Ramos (cell line): ENCODE measurements around the gene TPD52L1.

ENCODE experiments used
- in situ Hi-C: fragments of 300-500 bp; cut with MboI; formaldehyde crosslinking; loops from one replicate; pipeline ENCODE4 v1.14.3; 2022; ENCODE audit warnings: low sequenced_read_pairs; ENCODE audit not compliant: unreplicated experiment

TPD52L1 gene

DNA sequence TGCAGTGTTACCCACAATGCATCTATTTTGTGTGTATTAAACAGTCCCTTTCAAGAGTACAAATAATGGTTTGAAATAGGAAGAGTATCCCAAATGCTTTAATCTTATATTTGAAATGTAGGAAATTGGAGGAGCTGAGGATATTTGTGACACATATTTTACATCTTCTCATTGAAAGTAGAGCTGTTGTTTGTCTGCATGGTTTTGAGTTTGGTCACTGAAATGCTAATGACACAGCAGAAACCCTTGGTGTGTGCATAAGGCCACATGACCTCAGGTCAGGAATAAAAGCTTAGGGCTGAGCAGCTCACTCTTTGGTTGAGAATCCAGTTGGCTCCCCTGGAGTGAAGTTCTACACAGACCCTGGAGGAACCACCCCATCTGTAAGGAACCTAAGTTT is 49.8 kb downstream of the TPD52L1 start:
- in situ Hi-C loops, result no loop called here

DNA sequence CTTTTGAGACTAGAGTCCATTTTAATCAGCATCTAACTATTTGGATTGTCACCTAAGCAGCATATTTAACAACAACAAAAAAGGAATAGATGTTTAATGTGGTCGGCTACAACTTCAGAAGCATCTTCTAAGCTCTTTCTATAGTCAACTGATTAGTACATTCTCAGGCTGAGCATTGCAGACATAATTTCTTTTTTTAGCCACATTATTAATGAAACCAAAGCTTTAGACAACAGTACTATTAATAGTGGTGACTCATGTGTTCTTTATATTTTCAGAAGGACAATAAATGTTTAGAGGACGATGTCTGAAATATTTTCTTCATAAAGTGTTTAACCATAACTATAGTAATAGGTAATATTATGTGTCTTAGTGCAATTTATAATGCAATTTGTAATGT is 52.4 kb downstream of the TPD52L1 start:
- in situ Hi-C loops, result no loop called here

DNA sequence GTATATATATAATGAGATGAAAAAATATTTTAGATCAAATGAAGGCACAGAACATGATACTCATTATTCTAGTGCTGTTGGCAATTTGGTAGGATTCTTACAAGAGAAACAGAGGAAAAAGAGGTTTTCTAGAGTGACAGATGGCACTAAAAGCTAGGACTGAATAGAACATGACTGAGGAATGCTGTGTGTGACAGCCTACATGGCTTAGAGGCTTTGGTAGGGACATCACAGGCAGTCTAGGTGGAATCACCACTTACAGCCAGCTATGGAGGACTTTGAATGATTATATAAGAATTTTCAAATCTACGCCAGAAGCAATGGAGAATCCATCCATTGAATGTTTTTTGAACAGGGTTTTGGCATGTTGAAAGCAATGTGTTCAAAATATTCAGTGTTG is 52.8 kb downstream of the TPD52L1 start:
- in situ Hi-C loops, result no loop called here

DNA sequence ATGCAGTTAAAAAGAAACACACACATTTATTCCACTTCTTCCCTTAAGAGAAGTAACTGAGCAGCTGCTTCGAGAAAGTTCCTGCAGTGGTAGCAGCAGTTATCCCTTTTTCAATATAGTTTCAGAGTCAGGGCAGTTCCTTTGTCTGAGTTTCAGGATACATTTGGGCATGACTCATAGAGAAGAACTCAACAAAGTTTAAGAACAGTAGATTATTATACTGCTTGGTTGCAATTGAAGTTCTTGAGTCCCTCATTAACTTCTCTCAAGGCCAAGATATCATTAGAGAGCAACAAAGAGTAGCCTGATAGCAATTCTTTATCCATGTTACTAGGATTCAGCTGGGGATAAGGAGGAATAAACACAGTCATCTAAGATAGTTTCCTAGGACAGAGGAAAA is 54.4 kb downstream of the TPD52L1 start:
- in situ Hi-C loops, result no loop called here

DNA sequence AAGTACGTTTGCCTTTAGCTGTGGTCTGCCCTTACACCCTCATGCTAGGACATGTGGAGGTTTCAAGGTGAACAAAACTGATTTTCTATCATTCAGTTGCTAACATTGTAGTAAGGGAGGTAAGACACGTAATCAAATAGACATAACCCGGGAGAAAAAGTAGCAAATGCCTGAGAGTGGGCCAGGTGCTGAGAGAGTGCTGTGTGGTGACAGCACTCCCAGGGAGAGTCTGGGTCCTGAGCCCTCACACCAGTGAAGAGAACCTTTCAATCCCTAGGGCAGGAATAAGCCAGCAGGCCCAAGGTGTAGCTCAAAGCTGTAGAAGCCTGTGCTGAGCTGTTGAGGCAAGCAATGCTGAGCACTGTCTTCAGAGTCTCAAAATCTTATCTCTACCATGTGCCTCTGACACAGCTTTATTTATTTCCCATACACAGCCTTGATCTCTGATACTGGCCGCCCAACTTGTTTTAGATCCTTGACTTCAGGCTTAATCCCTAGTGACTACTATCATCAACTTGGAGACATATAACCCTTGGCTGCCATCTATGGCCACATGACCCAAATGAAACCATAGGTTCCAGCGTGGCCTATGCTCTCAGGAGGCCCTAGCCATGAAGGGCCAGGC is 55.2 kb downstream of the TPD52L1 start:
- in situ Hi-C loops, result no loop called here

DNA sequence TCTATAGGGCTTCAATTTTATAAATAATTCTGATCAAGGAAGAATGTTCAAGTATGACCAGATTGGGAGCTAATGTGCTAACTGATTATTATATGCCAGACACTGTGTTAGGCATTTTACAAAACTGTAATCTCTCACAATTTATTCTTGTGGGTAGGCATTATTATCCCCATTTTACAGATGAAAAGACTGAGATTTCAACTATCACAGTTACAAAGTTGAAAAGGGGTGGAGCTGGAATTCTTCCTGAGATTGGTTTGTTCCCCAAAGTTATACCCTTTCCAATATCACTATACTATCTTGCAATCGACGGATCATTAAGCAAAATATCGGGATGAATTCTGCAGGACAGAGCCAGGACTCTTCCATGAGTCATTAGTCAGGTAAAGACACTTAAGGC is 57.1 kb downstream of the TPD52L1 start:
- in situ Hi-C loops, result no loop called here

DNA sequence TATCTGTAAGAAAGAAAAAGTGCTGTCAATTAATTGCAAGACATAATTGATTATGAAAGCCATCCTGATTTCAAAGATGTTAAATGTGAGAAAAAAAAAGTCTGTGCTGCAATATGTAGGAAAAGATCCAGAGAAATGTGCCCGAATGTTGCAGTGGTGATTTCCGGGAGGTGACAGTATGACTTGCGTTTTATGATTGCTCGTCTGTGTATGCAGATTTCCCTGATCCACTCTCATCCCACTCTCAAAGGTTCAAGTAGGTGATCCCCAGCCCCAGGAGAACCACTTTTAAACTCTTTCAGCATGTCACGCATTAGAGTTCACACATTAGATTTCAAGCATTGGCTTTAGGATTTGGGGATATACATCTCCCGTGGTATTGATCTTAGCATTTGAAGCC is 57.8 kb downstream of the TPD52L1 start:
- in situ Hi-C loops, result no loop called here

DNA sequence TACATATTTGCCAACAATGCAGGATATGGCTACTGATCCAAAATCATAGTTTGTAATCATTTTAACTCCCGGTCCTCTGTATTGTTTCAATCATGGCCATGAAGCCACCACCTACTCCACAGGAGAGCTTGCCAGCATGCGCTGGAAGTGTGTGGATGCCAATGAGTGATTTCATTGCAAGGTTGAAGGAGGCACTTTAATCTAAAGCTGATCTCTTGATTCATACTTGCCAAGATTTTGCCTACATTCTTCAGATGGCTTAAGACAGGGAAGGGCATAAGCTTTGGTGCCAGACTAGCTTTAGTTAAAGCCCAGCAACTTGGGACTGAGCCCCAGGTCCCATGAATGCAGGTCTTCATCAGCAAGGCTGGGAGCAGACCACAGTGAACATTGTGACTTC is 58.8 kb downstream of the TPD52L1 start:
- in situ Hi-C loops, result no loop called here

DNA sequence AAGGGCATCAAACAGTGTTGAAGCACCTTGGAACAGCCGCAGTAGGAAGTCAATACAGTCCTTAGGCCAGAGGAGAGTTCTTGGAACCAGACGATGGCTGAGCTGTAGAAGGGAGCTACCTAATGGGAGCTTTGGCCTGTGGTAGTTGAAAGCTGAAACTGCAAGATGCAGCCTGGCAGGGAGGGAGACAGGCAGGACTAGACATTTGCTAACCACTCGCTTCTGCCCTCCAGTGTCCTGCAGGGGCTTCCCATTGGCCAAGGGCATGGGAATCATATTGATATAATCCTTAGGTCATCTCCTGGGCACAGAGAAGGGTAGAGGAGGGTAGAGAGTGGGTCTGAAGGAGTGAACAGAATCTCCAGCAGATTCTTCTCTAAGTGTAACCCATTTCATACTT is 60.4 kb downstream of the TPD52L1 start:
- in situ Hi-C loops, result no loop called here

DNA sequence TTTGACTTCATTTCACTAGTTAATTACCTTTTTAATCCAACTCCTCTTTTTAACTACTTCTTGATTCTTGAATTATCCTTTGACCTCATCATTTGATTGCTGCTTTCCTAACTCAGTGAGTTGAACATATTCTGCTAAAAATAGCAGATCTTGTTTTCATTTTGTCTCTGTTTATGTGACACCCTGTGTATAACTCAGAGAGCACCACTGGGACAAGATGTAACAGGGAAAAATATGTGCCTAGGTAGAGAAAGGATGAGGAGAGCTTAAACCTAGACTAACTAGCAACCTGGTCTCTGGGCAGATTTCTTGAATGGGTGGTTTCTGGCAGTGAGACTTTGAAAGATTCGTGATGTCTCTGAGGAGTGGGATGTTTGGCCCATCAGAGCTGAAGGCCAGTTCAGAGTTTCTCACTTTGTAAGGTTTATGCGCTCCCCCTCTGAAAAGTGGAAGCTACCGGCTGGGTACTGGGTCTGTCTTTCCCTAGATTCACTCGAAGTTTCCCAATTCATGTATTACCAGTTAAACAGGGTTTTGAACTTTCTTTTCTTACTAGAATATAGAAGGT is 61.8 kb downstream of the TPD52L1 start:
- in situ Hi-C loops, result no loop called here

DNA sequence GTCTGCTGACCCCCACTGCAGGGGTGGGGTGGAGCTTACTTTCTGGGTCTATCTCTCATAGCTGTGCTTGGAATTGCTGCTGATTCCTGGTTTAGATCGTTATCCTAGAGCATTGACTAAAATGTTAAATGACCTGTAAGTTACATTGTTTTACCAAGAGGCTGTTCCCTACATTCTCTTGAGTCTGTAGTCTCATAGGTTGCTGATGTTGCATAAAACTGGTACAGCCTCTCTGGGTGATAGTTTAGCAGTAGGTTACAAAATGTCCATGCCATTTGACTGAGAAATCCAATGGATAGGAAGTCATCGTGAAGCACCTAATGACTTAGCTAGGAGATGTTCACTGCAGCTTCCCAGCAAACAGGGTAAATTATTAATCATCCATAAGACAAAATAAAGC is 62.4 kb downstream of the TPD52L1 start:
- in situ Hi-C loops, result no loop called here

DNA sequence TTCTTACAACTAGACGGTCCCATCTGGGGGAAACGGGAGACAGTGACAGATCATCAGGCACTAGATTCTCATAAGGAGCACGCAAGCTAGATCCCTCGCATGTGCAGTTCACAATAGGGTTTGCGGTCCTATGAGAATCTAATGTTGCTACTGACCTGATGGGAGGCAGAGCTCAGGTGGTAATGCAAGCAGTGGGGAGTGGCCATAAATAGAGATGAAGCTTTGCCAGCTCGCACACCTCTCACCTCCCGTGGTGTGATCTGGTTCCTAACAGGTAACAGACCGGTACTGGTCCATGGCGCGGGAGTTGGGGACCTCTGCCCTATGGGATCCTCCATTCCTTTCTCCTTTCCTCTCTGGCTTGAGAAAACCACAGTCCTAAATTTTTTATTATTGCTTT is 63.8 kb downstream of the TPD52L1 start:
- in situ Hi-C loops, result no loop called here

DNA sequence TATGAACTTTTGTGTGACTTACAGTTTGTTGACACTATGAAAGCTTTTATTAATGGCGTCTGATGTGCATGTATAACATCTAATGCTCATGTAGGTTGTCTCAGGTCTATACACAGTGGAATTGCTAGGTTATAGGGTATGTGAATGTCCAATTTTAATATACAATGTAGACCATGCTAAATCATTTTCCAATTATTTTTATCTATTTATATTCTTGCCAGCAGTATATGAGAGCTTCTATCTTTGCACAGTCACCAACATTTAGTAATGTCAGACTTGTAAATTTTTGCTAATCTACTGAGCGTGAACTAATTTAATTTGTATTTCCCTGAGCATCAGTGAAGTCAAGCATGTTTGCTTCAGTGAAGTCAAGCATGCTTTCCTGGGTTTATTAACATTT is 64.4 kb downstream of the TPD52L1 start:
- in situ Hi-C loops, result no loop called here

DNA sequence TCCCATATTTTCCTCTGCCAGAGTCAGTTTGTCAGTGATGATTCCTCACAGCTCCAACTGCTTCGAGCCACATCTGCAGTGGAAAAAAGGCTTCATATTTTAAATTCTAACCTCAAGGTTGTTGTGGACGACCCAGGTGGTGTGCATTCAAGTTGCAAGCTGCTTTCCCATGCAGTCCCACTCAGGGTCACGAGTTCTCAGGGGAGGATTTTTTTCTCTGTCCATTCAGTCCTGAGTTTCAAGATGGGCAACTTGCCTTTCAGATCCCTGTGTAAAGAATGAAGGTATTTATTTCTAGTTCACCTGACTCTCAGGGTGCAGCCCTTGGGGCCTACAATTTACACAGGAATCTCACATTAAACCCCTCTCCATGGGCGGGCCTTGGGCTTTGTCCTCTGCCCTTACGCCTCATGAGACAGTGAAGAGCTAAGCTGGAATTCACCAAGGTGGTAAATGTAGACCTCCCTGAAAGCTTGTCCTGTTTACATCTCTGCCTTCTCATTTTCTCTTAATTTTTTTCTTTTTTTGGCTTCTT is 65.9 kb downstream of the TPD52L1 start:
- in situ Hi-C loops, result no loop called here

DNA sequence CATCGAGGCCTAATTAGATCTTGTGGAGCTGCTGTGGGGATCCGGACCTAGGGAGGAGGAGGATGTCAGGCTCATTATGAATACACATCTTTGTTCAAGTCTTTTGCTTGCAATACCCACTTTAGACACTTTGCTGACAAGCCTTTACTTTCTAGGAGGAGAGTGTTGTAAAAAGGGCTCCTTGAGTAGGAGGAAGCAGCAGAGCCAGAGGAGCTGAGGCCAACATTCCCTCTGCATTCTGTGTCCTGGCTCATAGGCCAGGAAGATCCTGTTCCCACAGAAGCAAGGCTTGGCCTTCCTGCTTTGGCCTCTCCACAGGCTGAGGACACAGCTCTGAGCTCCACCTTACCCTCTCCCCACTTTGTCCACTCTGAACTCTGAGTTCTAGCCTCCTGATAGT is 67.1 kb downstream of the TPD52L1 start:
- in situ Hi-C loops, result no loop called here

DNA sequence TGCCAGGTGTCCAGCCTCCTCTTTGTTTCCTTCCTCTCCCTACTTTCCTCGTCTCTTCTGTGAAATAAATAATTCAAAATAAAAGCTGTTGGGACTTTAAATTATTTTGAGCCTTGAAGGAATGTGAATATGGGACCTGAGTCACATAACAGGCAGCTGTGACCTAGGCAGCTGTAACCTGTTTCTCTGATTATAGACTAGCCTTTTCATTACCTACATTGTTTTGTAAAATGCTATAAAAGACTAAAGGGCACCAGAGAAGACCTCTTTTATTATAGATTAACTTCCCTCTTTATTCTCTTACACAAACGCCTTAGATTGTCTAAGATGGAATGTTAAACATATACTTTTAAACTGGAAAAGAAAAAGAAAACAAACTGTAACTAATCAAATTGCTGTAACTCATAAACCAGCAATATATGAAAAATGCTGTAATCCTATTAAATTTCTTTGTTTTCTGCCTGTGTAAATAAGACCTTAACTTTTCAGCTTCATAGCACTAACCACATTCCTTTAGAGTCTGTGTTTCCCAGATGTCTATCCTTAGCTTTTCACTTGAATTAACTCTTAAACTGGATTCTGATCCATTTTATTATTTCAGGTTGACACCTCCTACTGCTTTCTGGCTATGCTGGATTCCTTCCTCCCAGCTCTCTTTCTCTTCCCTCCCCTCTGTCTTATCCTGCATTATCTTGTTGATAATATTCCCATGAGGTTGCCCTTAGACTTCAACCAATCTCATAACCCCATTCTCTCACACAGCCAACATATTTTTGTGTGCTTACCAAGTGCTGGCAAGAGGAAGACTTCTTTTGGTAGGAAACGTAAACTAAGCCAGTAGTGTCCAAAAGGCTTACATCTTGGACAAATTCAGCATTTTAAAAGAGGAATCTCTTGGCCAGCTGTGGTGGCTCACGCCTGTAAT is 69.2 kb downstream of the TPD52L1 start:
- in situ Hi-C loops, result no loop called here

DNA sequence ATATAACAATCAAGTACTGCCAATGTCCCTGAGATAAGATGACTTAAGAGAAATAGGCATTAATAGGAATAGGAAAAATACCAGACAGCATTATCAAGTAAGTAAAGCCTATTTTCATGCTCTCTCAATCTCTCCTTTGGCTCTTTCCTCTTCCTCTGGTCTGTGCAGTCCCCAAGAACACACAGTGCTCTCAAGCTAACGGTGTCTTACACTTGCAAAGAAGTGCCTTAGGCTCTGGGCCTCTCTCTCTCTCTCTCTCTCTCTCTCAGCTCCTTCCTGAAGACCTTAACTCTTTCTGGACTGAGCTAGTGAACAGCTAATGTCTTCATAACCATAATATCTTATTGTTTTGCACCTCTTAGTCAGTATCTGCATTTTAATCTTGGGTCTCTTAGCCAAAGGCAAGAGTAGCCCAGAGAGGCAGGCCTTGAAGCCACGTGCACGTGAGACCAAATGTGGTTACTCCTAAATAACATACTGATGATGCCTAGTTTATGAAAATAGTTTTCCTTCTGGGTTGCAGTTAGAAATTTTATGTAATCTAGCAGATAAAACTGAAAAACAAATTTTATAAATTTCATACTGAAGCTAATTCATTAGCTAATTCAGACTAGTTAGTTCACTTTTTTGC is 70.8 kb downstream of the TPD52L1 start:
- in situ Hi-C loops, result no loop called here

DNA sequence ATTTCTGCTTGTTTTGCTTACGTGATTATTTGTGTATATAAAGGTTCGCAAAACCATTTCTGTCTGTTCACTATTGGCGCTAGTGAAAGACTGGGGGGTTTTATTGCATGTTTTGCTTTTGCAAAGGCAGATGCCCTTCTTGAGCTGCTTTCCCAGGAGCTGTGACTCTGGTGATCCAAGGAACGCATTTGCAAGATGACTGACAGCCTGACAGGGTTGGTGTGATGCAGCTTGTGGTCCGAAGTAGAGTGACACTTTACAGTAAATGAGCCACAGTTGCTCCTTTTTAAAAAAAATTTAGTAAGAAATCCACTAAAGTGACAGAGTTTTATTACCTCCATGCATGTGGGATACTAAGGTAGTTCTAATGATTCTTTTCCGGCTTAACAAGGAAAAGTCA is 73.7 kb downstream of the TPD52L1 start:
- in situ Hi-C loops, result no loop called here

DNA sequence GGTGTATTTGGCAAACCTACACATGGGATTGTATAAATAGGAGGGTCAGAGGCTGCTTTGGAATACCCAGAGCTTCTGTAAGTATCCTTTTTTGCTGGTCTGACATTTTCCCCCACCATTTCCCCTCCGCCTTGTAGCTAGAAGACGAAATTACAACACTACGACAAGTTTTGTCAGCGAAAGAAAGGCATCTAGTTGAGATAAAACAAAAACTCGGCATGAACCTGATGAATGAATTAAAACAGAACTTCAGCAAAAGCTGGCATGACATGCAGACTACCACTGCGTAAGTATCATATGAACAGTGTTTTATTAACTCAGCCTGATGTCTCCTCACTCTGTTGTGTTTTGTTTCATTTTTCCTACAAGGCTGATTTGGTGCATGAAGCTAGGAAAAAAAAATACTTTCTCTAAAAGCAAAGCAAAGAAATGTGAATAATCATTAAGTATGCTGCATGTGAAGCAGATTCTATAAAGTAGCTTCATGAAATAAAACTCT is 75.5 kb downstream of the TPD52L1 start:
- in situ Hi-C loops, result no loop called here

DNA sequence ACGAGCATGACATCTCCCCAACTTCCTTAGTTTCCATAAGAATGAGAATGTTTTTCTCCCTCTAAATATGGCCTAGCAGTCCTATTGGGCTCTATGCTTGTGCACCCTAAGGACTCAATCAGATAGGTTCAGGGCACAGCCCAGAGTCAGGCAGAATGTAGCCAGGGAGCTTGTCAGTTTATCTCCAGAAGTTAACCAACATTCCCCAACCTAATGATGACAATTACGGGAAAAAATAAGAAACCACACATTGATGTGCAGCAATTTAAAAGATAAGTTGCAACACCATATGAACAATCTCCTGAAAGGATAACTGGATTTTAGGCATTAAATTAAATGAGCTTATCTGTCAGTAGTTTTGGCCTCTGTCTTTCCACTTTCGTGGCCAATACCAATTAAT is 77.1 kb downstream of the TPD52L1 start:
- in situ Hi-C loops, result no loop called here

DNA sequence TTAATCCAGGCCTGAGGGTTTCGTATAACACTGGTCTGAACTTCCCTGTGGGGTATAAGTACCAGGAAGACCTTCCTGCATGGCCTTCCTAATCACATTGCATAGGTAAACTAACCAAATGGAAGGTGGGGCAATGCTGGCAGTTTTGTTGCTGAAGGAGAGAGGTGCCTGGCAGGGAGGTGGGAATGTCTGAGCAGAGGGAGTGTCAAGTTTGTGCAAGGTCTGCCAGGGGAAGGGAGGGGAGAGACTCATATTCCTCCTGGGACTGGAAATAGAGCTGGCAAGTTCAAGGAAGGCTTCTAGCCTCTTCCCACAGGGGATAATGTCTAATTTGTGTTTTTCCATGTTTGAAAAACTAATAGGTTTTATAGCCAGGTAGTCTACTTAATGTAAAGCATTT is 77.6 kb downstream of the TPD52L1 start:
- in situ Hi-C loops, result no loop called here
